Lung (tissue), 12 donors: Measurements from ENCODE around the gene CBX5. TPM values are rescaled to one million over a fixed set of nuclear protein-coding genes. Genes with fewer than 3 reads are reported as not detected.

ENCODE experiments used
- ATAC-seq: fragments of 200-7000 bp; cut with Tn5 transposase; one replicate; pipeline ENCODE4 v1.9.1; 2020; ENCODE audit warnings: moderate number of reproducible peaks; ENCODE audit not compliant: insufficient read depth, low FRiP score
- DNase-seq, 3 donors: peaks; one replicate each; pipeline ENCODE4 v3.0.0-alpha.2; 2013 to 2017
- H3K27ac ChIP-seq, 2 donors: one replicate each; pipeline ENCODE4 v1.5.1; 2013; ENCODE audit warnings: mild to moderate bottlenecking in 2 of 2, moderate library complexity in 2 of 2, control low read depth in 1 of 2, inconsistent platforms in 1 of 2, low read depth in 1 of 2, low read length in 1 of 2
- H3K27me3 ChIP-seq, 3 donors: one replicate each; pipeline ENCODE4 v1.5.1; 2013; ENCODE audit warnings: low read length in 2 of 3; ENCODE audit not compliant: control insufficient read depth in 3 of 3, insufficient read depth in 3 of 3
- H3K36me3 ChIP-seq, 4 donors: one replicate each; pipeline ENCODE4 v1.5.1; 2013; ENCODE audit warnings: low read length in 4 of 4, mild to moderate bottlenecking in 1 of 4, moderate library complexity in 1 of 4; ENCODE audit not compliant: control insufficient read depth in 4 of 4, insufficient read depth in 4 of 4
- H3K4me1 ChIP-seq, 5 donors: one replicate each; pipeline ENCODE4 v1.5.1; 2013; ENCODE audit warnings: low read length in 5 of 5, mild to moderate bottlenecking in 2 of 5, moderate library complexity in 1 of 5; ENCODE audit not compliant: control insufficient read depth in 5 of 5, insufficient read depth in 5 of 5
- H3K4me3 ChIP-seq: one replicate; pipeline ENCODE4 v1.5.1; 2013; ENCODE audit warnings: mild to moderate bottlenecking, control low read depth, moderate library complexity
- H3K9ac ChIP-seq, 2 donors: one replicate each; pipeline ENCODE4 v1.5.1; 2013; ENCODE audit warnings: low read length in 2 of 2, control low read depth in 1 of 2; ENCODE audit not compliant: insufficient read depth in 1 of 2
- H3K9me3 ChIP-seq, 4 donors: one replicate each; pipeline ENCODE4 v1.5.1; 2013; ENCODE audit warnings: low read length in 3 of 4, mild to moderate bottlenecking in 1 of 4, moderate library complexity in 1 of 4; ENCODE audit not compliant: control insufficient read depth in 4 of 4, insufficient read depth in 3 of 4
- WGBS, 2 donors: extraction: QIAGEN DNeasy Blood & Tissue Kit; methylation state at CpG; one replicate each; pipeline ENCODE4 v1.1.7; 2013; 5-methylcytosine and 5-hydroxymethylcytosine counted together
- polyA plus RNA-seq, 2 donors: library from polyadenylated mRNA; stranded (reverse); fragments of 200-250 nt; gene quantifications; one replicate each; pipeline ENCODE4 v1.2.1, GENCODE V29; 2013
- total RNA-seq, 2 donors: library from RNA; depleted of rRNA in 1 of 2; stranded (reverse); fragments of >200 nt in 1 of 2; gene quantifications; one replicate each; pipeline ENCODE4 v1.2.1, GENCODE V29; 2014 to 2021
- TF ChIP-seq, protein P1 (sequence below): IDR thresholded peaks from 2 replicates; pipeline ENCODE4 v1.5.1; 2012; ENCODE audit warnings: mild to moderate bottlenecking; ENCODE audit errors: control extremely low read depth, extremely low read depth
- donor health status: control.
- donor health status: control.
- donor health status: Bipolar disorder and iron deficiency.
- donor health status: healthy.
- donor health status: DM: yes; HTN: yes; CAD: no.

CBX5 gene
- total and polyA plus RNA-seq, 4 donors, result 8.3 to 78.3 (median 30.3) TPM

DNA sequence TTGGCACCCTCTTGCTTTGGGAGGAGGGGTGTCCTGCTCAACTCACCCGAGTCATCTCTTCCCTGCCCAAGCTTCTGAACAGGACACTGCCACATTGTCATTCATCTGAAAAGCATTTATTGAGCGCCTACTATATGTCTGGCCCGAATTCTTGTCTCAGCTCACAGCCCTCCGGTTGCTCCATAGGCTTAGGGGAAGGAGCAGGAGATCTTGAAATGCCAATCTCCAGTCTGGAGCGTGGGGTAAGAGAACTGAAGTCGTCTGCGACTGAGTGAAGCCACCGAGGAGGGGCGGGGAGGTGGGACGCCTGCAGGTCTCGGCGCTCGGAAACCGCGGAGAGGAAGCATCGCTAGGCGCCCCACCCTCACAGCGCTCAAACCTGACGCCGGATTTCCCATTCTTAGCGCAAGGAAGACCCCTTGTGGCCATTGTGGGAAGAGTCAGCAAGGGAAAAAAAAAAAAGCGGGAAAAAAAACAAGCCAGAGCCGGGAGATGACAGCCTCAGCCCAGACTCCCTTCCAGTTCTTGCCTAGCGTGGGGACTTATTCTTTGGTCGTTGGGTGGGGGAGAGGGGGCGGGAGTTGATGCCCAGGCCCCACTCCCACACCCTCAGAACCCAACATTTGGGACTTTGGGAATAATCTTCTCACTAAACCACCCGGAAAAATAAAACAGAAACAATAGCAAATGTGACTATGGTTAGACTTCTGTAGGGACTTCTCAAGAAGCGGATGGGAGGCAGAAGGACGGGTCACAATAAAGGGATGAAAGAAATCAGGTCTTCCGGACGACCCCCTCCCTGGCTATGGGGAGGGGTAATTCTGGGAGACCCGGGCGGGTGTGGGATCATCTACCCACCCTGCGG lies 62.9 kb downstream of the CBX5 start:
- Histone ChIP-seq H3K27ac (no peak overlapping the region), H3K4me1 (peaks cover 0 to 12% (median 2%) of the 10 kb centered on the region in 5 donors), H3K9me3 (no peaks in the 10 kb centered on the region), H3K27me3 (peaks cover 0 to 24% (median 19%) of the 10 kb centered on the region in 3 donors), H3K9ac (no peak overlapping the region), H3K36me3 (no peaks in the 10 kb centered on the region), H3K4me3 (no peak overlapping the region)
- WGBS, 2 donors, result 1 to 2% methylated on average over 33 to 34 of the region's 34 CpGs
- TF ChIP-seq, protein P1, sequence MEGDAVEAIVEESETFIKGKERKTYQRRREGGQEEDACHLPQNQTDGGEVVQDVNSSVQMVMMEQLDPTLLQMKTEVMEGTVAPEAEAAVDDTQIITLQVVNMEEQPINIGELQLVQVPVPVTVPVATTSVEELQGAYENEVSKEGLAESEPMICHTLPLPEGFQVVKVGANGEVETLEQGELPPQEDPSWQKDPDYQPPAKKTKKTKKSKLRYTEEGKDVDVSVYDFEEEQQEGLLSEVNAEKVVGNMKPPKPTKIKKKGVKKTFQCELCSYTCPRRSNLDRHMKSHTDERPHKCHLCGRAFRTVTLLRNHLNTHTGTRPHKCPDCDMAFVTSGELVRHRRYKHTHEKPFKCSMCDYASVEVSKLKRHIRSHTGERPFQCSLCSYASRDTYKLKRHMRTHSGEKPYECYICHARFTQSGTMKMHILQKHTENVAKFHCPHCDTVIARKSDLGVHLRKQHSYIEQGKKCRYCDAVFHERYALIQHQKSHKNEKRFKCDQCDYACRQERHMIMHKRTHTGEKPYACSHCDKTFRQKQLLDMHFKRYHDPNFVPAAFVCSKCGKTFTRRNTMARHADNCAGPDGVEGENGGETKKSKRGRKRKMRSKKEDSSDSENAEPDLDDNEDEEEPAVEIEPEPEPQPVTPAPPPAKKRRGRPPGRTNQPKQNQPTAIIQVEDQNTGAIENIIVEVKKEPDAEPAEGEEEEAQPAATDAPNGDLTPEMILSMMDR, result peak; percentile 38
- DNase-seq, result peak; percentile 84 to 95 (median 92)
- ATAC-seq, result peak; percentile 65

DNA sequence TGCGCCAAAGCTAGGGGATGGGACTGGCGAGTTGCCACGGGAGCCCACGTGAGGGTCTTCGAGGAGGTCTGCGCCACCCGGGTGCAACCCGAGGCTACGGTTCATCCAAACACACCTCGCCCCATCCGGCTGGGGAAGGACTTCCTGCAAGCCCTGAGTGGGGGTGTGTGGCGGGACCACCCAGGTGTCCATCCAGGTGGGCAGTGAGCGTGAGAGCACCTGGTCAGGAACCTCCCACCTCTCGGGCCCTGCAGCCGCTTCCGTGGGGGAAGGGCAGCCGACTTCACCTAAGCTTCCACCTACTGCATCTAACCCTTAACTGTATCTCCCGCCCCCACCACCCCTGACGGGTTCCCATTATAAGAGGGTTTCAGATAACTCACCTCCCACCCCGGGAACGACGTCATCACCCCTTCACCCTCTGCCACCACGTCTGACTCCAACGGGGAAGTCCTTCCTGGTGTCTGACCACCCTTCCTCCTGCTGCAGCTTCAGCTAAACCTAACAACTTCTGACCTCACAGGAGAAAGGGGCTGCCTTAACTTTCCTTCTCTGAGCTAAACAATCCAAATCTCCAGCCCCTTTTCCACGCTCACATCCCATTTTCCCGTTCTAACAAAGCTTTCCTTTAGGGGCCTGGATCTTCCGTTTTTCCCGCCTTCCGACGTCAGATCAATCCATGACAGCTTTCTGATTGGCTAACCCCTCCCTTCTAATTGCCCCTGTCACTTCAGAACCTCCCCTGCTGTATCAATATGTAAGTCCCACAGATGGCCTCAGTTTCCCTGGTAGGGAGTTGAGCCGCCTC lies 63.7 kb downstream of the CBX5 start:
- peaks cover 0 to 31% (median 25%) of the 10 kb centered on the region in 3 donors for H3K27me3 ChIP-seq
- TF ChIP-seq, protein P1, result no peak
- 7 to 8% methylated on average over 31 of the region's 31 CpGs for WGBS, 2 donors
- ATAC-seq (no peak), DNase-seq (peak; percentile 41 to 53 (median 47))
- H3K9me3 ChIP-seq, result no peaks in the 10 kb centered on the region
- peaks cover 0 to 12% (median 2%) of the 10 kb centered on the region in 5 donors for H3K4me1 ChIP-seq
- no peak overlapping the region for H3K9ac ChIP-seq
- H3K36me3 ChIP-seq, result no peaks in the 10 kb centered on the region
- H3K4me3 ChIP-seq, result no peak overlapping the region
- H3K27ac ChIP-seq, result no peak overlapping the region

DNA sequence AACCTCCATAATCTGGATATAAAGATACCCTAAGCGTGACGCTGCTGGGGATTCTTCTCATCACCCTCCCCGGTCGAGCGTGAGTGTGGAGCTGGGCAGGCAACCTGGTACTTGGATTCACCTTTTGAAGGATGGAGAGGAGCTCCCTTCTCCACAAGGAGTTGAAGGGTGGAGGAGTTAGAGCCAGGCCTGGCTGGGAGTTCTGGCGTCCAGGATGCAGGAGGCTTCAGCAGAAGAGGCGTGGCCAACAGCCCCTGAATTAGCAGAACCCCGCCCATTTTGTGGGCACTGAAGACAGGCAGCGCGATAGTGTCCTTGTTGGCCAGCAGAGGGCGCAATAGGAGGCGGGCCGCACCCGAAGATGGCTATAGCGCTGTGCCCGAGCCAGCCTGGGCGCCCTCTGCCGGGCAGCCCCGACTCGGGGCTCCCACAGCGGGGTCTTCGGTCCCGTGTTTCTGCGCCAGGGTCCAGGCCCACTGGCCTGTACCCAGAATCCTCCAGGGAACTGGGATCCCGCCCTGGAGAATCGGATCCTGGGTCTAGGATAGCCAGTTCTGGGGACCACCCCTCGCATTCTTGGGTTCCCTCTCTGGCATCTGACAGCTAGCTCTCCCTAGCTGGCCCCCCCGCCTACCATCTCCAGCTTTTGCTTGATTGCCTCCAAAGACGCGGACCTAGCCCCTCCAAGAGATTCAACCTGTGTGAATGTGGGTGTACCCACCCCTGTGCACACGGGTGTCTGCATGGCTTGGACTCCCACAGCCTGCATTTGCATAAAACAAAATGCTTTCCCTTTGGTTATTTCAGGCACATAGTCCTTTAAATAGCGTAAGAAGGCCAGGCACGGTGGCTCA lies 65.1 kb downstream of the CBX5 start:
- peak; percentile 83 to 88 (median 87) for DNase-seq
- no peaks in the 10 kb centered on the region for H3K36me3 ChIP-seq
- no peak overlapping the region for H3K27ac ChIP-seq
- H3K4me1 ChIP-seq, result peaks cover 0 to 12% (median 2%) of the 10 kb centered on the region in 5 donors
- peak; percentile 88 for ATAC-seq
- H3K9ac ChIP-seq, result no peak overlapping the region
- H3K4me3 ChIP-seq, result no peak overlapping the region
- TF ChIP-seq, protein P1, result peak; percentile 97
- H3K27me3 ChIP-seq, result peaks cover 0 to 36% (median 33%) of the 10 kb centered on the region in 3 donors
- 19 to 21% methylated on average over 29 to 33 of the region's 33 CpGs for WGBS, 2 donors
- no peaks in the 10 kb centered on the region for H3K9me3 ChIP-seq
